ENCODE data around the gene DIAPH3.

Gene DIAPH3

DNA sequence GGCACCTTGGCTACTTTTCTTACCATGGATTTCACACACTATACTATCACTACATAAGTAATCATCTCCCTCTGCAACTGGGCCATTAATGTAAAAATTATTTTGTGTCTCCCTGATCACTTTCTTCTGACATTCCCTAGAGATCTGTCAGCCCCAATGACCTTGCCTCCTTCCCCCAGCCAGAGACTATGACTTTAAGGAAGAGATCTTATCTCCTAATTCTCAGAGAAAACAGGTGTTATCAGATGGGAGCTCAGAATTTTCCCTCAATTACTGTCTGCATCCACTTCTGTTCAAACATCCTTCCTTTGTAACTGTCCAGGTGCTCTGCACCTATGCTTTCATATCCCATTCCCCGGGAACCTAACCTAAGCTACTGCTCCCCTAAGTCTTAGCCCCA is 397.5 kb downstream of the DIAPH3 start:
- TF ChIP-seq, protein P1, sequence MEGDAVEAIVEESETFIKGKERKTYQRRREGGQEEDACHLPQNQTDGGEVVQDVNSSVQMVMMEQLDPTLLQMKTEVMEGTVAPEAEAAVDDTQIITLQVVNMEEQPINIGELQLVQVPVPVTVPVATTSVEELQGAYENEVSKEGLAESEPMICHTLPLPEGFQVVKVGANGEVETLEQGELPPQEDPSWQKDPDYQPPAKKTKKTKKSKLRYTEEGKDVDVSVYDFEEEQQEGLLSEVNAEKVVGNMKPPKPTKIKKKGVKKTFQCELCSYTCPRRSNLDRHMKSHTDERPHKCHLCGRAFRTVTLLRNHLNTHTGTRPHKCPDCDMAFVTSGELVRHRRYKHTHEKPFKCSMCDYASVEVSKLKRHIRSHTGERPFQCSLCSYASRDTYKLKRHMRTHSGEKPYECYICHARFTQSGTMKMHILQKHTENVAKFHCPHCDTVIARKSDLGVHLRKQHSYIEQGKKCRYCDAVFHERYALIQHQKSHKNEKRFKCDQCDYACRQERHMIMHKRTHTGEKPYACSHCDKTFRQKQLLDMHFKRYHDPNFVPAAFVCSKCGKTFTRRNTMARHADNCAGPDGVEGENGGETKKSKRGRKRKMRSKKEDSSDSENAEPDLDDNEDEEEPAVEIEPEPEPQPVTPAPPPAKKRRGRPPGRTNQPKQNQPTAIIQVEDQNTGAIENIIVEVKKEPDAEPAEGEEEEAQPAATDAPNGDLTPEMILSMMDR (IDR thresholded peaks at IDR 0.05; ENCODE audit: control extremely low read depth, extremely low read depth, low read depth, missing control alignments) = no peak
- CTCF ChIA-PET = interaction anchor here (1.4 kb wide), 1 partner anchor 17 kb away, joined by 6 read pairs; no protein-coding TSS in a partner anchor
- DNase-seq (ENCODE audit: extremely low spot score) = no peak
- POLR2A ChIA-PET = no interaction called here

DNA sequence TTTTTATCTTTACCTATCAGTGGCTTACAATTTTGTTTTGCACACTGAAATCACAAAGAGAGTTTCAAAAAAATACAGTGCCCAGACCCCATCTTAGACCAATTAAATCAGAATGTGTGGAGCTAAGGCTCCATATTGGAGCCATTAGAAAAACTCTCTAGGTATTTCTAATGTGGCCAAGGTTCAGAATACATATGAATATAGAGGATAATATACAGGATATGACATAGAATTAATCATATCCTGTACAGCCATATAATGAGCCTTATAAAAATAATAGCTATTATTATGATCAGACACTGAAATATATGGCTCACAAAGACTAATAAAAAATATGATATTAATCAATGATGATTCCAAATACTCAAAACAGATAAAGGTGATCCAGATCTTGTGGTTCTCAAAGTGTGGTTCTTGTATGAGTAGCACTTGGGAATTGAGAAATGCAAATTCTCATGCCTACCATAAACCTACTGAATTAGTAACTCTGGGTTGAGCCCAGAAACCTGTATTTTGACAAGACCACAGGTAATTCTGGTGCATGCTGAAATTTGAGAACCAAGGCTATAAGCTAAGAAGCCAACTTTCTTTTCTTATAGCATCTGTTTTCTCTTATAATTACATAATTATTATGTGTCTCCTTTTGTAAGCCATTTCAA is 408.0 kb downstream of the DIAPH3 start:
- ChIA-PET CTCF (interaction anchor here (1.2 to 1.7 kb wide), 3 partner anchors 10 to 55 kb away, joined by 3 to 5 read pairs (median 4); no protein-coding TSS in a partner anchor), POLR2A (no interaction called here)
- TF ChIP-seq, protein P1 (IDR thresholded peaks at IDR 0.05; ENCODE audit: control extremely low read depth, extremely low read depth, low read depth, missing control alignments) = no peak
- no peak for DNase-seq (ENCODE audit: extremely low spot score)

DNA sequence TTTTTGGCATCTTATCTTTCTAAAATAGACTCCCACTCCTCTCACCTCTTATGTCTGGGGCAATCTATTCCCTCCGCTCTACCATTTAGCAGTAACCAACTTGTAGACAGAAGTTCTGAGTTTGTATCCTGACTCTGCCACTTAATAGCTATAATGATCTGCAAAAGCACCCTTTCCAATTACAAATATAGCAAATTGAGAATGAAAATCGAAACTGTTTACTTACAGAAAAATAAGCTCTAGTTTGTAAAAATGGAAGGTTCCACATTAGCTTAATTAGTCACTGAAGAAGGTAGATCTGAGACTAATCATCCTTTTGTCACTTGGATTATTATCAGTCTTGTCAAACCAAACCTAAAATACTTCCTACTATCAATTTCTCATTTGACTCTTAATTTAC is 409.3 kb downstream of the DIAPH3 start:
- no peak for DNase-seq (ENCODE audit: extremely low spot score)
- ChIA-PET CTCF (interaction anchor here (0.8 to 1.7 kb wide), 7 partner anchors 9 to 53 kb away, joined by 3 to 6 read pairs (median 4); no protein-coding TSS in a partner anchor), POLR2A (no interaction called here)
- TF ChIP-seq, protein P1 (IDR thresholded peaks at IDR 0.05; ENCODE audit: control extremely low read depth, extremely low read depth, low read depth, missing control alignments) = no peak

DNA sequence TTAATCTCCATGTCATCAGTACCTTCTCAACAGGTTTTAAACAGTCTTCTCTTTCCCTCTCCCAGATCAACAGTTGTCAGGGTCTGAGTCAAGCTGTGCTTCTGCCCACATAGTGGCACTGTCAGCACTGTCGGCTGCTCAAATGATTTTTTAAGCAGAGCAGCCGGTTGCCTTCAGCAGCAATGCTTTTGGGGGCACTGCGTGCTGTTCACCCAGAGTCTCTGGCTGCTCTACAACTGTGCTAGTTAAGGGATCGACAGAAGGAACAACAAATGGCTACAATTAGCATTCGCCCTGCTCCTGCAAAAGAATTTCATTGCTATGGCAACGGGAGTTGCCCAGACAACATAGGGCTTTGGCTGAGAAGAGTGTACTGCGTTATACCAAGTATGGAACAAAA is 412.9 kb downstream of the DIAPH3 start:
- POLR2A ChIA-PET = no interaction called here
- DNase-seq (ENCODE audit: extremely low spot score) = no peak
- CTCF ChIA-PET = interaction anchor here (1.6 kb wide), 1 partner anchor 12 kb away, joined by 4 read pairs; no protein-coding TSS in a partner anchor
- TF ChIP-seq, protein P1 (IDR thresholded peaks at IDR 0.05; ENCODE audit: control extremely low read depth, extremely low read depth, low read depth, missing control alignments) = no peak

DNA sequence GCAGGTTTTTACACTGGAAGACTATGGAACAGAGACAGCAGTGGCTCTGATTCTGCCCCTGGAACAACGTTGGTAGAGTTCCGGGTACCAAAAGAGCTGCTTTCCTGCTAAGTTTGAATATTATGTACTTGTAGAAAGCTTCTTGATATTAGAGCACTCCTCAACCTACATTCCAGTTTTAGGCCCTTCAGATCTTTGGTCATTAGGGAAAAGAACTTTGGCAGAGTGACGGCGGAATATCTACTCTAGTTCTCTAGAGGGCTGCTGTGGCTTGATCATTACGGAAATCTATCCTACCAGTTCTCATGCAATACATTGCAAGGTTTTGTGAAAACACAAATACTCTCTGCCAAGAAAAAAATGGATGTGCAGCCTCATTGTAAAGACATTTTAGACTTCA is 415.7 kb downstream of the DIAPH3 start:
- no peak for DNase-seq (ENCODE audit: extremely low spot score)
- POLR2A ChIA-PET = no interaction called here
- TF ChIP-seq, protein P1 (IDR thresholded peaks at IDR 0.05; ENCODE audit: control extremely low read depth, extremely low read depth, low read depth, missing control alignments) = no peak
- CTCF ChIA-PET = interaction anchor here (1.0 to 1.7 kb wide), 4 partner anchors 10 to 24 kb away, joined by 3 to 4 read pairs (median 3); no protein-coding TSS in a partner anchor

DNA sequence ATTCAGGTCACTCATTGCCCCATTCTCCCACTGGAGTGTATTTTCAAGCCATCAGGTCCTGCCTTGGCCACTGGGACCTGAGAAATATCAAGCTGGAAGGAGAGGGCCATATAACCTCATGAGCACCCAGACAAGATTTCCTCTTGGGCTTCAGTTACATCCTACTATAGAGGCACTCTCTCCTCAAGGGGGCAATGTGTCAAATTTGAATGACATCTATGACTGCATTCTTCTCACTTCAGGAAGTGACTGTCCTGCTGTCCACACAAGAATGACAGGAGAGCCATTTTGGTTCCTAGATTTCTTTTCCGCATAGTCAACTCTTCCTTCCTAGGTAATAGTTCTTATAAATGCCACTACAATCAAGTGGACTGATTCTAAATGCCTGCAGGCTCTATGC is 416.2 kb downstream of the DIAPH3 start:
- ChIA-PET CTCF (interaction anchor here (1.0 to 1.7 kb wide), 3 partner anchors 10 to 25 kb away, joined by 3 to 4 read pairs (median 3); no protein-coding TSS in a partner anchor), POLR2A (no interaction called here)
- DNase-seq (ENCODE audit: extremely low spot score) = no peak
- TF ChIP-seq, protein P1 (IDR thresholded peaks at IDR 0.05; ENCODE audit: control extremely low read depth, extremely low read depth, low read depth, missing control alignments) = no peak

Data from GM10248 (cell line).